Fibroblast of gingiva (primary cell): ENCODE results near the gene GAP43.
"Not testable (repeated sequence)": the region's sequence is repeated elsewhere in the genome, so short reads cannot be mapped to it uniquely, and the experiment has no call there.

Experiments used
- DNase-seq: peaks from one replicate; pipeline ENCODE4 v3.0.0-alpha.2; 2011; ENCODE audit warnings: low read depth

The GAP43 gene

DNA sequence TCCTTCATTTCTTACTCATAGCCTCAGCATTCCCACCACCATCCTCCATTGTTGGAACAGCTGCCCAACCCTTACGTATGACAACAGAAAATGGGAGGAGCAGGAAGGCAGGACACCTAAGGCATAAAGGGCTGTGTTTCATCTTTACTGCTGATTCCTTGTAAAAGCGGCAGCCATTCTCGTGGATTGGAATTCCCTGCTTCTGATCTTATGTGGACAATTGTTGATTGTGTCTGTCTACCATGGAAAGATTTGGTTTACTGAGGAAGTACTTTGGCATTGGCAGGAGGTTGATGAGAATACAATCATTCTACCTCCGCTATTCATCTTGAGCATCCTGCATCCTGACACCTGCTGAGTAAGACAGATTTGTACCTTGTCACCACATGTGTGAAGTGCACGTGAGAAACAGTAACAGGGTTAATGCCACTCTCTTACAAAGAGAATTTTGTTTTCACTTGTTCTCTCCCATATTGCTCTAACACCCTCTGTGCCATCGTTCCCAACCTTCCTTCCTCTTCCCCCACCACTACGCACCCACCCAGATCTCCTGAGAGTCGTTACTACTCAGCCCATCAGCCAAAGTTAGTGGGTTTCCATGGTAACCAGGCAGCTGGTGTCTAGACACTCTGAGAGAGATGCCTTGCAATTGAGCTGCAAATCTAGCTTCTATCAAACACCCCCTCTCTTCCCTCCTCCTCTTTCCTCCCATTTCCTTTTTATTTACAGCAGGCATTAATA, 75.7 kb downstream of the GAP43 start:
- DNase-seq = no peak

GRCh38 chr3:115699706-115700105, 76.4 kb downstream of the GAP43 start:
- peak; percentile 14 for DNase-seq

DNA sequence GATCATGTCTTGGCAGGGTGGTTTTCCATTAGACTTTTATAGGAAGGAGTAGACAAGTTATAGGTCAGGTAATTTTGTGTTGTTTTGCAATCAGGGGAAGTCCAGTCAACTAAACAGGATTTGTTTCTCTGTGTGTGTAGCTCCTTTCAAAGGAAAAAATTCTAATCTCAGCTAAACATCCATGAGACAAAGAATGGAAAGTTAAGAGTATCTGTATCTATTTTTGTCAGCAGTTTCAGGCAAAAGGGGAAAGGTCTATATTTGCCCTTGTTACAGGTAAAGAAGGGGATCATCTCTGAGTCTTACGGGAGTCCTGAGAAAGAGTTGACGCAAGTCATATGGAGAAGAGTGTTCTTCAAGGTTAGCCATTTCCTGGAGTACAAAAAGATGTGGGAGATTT, 79.3 kb downstream of the GAP43 start:
- no peak for DNase-seq

DNA sequence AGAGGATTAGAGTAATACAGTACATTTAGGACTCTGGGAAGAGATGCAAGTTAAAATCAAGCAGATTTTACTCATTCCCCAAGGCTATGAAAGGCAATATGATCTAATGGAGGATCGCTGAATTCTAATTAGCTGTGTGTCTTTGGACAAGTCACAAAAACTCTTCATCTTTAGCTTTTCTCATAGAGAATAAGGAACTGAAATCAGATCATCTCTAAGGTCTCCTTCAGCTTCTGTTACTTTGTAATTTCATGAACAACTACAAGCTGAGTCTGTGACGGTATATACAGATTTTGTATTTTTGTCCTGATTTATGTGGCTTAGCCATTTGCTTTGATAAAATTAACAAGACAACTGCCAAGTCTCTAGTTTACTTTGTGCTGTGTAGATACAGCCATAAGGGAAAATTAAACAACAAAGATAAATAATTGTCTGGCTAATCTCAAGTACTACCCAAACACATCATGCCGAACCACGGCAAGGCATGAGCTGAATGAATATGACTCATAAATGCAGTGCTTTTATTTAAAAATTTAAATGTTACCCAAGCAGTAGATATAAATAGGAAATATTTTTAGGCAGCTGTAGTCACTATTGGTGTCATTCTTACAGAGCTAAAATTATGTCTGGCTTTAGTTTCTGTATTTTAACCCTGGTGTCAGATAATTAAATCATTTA, 81.5 kb downstream of the GAP43 start:
- DNase-seq = no peak

DNA sequence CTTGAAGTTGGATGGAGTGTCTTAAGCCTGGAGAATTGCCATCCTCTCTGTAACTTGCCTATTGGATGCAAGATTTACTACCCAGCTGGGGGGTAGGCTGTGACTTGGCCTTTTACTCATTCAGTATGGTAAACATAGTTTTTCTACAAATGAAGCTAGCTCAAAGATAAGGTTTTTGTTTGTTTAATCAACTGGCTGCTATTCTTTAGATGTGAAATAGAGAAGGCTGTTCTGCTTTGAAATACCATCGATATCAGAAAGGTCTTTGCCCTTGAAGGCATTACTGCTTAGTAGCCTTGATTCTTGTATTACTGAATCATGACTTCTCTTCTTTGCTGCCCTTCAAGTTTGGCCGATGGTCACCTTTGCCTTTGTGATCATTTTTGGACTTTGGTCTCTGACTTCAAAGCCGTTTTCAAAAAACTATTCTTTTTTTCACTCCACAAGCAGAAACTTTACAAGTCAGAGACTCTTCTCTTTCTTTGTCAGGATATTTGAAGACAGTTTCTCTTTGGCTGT, 83.1 kb downstream of the GAP43 start:
- DNase-seq = no peak

DNA sequence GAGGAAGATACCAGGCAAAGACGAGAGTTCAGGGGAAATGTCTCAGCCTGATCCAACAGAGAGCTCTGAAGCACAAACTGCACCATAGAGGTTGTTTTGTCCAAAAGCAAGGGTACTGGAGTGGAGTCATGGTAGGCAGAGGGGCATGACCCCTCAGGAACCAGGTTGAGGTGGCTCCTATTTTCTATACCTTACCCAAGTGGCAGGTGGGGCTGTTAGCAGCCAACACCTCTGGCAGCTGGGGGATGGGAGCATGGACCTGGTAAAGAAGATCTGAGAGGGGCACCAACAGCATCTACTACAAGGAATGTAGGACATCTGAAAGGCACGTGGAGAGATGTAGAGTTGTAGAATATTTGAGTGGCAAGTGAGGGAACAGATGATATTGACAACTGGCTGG, 85.2 kb downstream of the GAP43 start:
- DNase-seq = no peak

- DNase-seq = no peak
Measured at GRCh38 chr3:115709093-115709492, 85.8 kb downstream of the GAP43 start.

GRCh38 chr3:115709931-115710330, 86.6 kb downstream of the GAP43 start:
- no peak for DNase-seq

DNA sequence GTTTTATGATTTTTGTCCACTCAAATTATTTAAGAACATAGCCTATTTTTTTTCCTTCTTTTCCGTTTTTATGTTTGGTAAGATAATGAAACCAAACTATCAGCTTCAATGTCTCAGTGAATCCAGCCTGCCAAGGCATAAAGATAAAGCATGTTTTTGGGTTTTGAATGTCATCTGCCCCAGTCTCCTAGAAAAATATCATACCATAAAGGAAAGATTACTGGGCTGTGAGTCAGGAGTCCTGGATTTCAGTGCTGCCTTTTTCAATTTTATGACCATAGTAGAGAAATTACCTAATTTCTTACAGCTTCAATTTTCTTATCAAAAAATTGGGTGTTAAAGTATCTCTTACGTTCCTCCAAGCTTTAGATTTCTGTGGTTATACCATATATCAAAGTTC, 87.5 kb downstream of the GAP43 start:
- no peak for DNase-seq

- DNase-seq = no peak
Measured at GRCh38 chr3:115712871-115713270, 89.6 kb downstream of the GAP43 start.

GRCh38 chr3:115713284-115713683, 90.0 kb downstream of the GAP43 start:
- DNase-seq = no peak

- no peak for DNase-seq
Measured at GRCh38 chr3:115715241-115715745, 92.0 kb downstream of the GAP43 start.

- DNase-seq = peak; percentile 83
Measured at GRCh38 chr3:115720983-115721382, 97.7 kb downstream of the GAP43 start.

- no peak for DNase-seq
Measured at GRCh38 chr3:115725800-115726199, 102.5 kb downstream of the GAP43 start.

DNA sequence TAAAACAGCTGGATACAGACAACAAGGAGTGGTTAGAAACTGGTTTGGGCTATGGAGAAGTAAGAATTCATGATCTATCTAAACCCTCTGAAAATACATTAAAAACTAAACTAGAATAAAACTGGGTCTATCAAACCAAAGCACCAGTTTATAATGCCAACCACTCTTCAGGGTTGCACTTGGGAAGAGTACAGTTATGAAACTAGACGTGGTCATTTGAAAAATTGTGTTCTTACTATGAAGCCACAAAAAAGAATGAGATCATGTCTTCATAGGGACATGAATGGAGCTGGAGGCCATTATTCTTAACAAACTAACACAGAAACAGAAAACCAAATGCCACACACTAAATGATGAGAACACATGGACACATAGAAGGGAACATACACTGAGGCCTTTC, 103.8 kb downstream of the GAP43 start:
- DNase-seq = no peak

GRCh38 chr3:115728013-115728412, 104.7 kb downstream of the GAP43 start:
- no peak for DNase-seq

GRCh38 chr3:115736341-115736740, 113.0 kb downstream of the GAP43 start:
- not testable (repeated sequence) for DNase-seq

DNA sequence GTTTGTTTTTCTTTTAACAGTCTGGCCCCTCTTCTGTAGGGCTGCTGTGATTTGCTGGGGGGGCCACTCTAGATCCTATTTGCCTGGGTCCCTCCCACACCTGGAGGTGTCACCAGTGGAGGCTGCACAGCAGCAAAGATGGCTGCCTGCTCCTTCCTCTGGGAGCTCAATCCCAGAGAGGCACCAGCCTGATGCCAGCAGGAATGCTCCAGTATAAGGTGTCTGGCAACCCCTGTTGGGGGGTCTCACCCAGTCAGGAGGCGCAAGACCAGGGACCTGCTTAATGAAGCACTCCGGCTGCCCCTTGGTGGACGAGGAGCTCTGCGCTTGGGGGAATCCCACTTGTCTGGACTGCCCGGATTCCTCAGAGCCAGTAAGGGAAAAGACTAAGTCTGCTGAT, 118.3 kb downstream of the GAP43 start:
- DNase-seq = no peak

DNA sequence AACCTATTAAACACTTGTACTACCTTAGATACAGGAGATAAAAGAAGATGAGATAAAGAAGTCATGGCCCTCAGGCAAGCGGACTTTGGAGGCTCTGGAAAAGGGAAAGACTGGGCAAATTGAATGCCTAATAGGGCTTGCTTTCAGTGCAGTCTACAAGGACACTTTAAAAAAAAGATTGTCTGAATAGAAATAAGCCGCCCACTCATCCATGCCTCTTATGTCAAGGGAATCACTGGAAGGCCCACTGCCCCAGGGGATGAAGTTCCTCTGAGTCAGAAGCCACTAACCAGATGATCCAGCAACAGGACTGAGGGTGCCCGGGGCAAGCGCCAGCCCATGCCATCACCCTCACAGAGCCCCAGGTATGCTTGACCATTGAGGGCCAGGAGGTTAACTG, 121.2 kb downstream of the GAP43 start:
- DNase-seq = not testable (repeated sequence)

GRCh38 chr3:115752978-115753377, 129.7 kb downstream of the GAP43 start:
- not testable (repeated sequence) for DNase-seq

GRCh38 chr3:115758076-115758763, 134.9 kb downstream of the GAP43 start:
- DNase-seq = no peak

DNA sequence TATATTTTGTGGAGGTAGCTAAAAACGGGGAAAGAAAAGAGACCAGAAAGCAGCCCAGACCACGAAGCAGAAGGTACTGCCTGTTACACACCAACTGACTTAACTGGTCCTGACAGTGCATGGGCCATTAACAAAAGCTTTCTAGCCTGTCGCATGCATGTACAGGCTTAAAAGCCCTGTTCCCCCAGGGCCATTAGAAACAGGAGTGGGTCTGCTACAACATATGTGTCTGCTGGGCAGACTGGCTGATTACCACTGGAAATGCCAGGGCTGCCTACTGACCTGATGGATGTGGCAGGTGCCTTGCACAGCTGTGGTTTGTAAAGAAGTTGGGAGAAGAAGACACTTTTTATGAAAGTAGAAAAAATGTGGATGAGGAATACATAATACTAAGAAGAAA, 137.4 kb downstream of the GAP43 start:
- DNase-seq = no peak

GRCh38 chr3:115761927-115762305, 138.6 kb downstream of the GAP43 start:
- DNase-seq = no peak
